NCI-H128 (cell line): ENCODE results near the gene MRPL49.
"Not testable (repeated sequence)": the region's sequence is repeated elsewhere in the genome, so short reads cannot be mapped to it uniquely, and the experiment has no call there.

Experiments
- DNase-seq: peaks from one replicate; lab custom pipeline; 2025; ENCODE audit not compliant: unreplicated experiment; lab: John Stamatoyannopoulos, UW

Gene MRPL49

GRCh38 chr11:65160643-65161042, 38.5 kb downstream of the MRPL49 start:
- DNase-seq = no peak

- no peak for DNase-seq
Measured at GRCh38 chr11:65163684-65164083, 41.6 kb downstream of the MRPL49 start.

- no peak for DNase-seq
Measured at GRCh38 chr11:65165410-65166317, 43.5 kb downstream of the MRPL49 start.

GRCh38 chr11:65166893-65167292, 44.8 kb downstream of the MRPL49 start:
- DNase-seq = no peak

- DNase-seq = no peak
Measured at GRCh38 chr11:65167656-65168055, 45.5 kb downstream of the MRPL49 start.

GRCh38 chr11:65169164-65169641, 47.1 kb downstream of the MRPL49 start:
- DNase-seq = no peak

- no peak for DNase-seq
Measured at GRCh38 chr11:65170058-65170534, 48.0 kb downstream of the MRPL49 start, which contains the start of gene SPDYC. Gene SPDYC, plus strand, starts transcription at chr11:65170233. Its CDS starts 1,125 bp downstream, at chr11:65171358.

GRCh38 chr11:65172600-65172999, 50.5 kb downstream of the MRPL49 start:
- DNase-seq = no peak

GRCh38 chr11:65174571-65175010, 52.5 kb downstream of the MRPL49 start:
- not testable (repeated sequence) for DNase-seq
